Loucy (cell line): ENCODE measurements around the gene CETP.

Source experiments
- EZH2phosphoT487 ChIP-seq: fragments of 200-600 bp; IDR thresholded peaks from 2 replicates; pipeline ENCODE4 v1.6.1; 2018; ENCODE audit warnings: antibody characterized with exemption, mild to moderate bottlenecking, moderate library complexity, borderline replicate concordance
- TF ChIP-seq, protein P1 (sequence below): fragments of 200-600 bp; sonication (generic); conservative IDR thresholded peaks from 2 replicates; pipeline ENCODE4 v1.5.1; 2014; ENCODE audit warnings: mild to moderate bottlenecking, antibody characterized with exemption, low read length

DNA sequence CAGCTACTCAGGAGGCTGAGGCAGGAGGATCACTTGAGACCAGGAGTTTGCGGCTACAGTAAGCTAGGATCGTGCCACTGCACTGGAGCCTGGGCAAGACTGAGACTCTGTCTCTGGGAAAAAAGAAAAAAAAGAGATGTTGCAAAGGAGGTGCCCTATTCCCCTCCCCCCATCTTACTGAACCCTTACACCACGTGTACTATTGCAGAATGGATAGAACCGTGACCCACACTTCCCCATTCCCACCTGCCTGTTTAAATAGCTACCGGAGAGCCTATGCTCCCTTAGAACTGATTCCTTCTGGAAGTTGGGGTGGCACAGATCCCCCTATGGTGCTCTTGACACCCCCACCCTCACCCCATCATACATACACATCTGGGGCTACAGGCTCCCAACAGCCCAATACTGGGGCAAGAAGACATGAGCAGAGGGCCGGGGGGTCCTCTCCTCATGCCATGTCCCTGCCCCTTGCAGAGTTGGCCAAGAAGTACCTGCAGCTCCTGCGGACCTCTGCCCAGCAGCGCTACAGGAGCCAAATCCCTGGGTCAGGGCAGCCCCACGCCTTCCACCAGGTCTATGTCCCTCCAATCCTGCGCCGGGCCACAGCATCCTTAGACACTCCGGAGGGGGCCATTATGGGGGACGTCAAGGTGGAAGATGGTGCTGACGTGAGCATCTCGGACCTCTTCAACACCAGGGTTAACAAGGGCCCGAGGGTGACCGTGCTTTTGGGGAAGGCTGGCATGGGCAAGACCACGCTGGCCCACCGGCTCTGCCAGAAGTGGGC lies 63.3 kb downstream of the CETP start:
- TF ChIP-seq, protein P1, sequence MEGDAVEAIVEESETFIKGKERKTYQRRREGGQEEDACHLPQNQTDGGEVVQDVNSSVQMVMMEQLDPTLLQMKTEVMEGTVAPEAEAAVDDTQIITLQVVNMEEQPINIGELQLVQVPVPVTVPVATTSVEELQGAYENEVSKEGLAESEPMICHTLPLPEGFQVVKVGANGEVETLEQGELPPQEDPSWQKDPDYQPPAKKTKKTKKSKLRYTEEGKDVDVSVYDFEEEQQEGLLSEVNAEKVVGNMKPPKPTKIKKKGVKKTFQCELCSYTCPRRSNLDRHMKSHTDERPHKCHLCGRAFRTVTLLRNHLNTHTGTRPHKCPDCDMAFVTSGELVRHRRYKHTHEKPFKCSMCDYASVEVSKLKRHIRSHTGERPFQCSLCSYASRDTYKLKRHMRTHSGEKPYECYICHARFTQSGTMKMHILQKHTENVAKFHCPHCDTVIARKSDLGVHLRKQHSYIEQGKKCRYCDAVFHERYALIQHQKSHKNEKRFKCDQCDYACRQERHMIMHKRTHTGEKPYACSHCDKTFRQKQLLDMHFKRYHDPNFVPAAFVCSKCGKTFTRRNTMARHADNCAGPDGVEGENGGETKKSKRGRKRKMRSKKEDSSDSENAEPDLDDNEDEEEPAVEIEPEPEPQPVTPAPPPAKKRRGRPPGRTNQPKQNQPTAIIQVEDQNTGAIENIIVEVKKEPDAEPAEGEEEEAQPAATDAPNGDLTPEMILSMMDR: no peak
- no peak for TF ChIP-seq EZH2phosphoT487
